ENCODE results near the gene RAB3IP.

- TF ChIP-seq EZH2phosphoT487 (IDR thresholded peaks at IDR 0.05; ENCODE audit: low read length) (no peak), CTCF (IDR thresholded peaks at IDR 0.05; ENCODE audit: low read length) (no peak), EZH2 (optimal IDR thresholded peaks at IDR 0.05; ENCODE audit: low read depth, low read length) (no peak)
These were observed 34.3 kb upstream of the RAB3IP start for GRCh38 chr12:69704357-69704756.

Data from MM.1S (cell line).